ENCODE results near the gene CCDC15.

CCDC15 gene

DNA sequence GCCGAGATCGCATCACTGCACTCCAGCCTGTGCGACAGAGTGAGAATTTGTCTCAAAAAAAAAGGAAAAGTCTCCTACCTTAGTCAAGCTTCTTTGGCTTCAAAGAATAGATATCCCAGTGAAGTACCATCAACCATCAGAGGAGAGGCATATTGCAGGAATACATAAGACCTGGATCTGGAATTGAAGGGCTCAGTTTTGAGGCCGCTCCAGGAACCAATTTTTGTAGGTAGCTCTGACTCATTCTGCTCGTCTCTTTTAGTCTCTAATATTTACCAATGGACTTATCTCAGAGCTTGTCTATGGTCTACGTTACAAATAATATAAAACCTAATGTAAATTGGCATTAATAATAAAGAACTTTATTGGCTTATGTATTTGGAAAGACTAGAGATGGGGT is 8.2 kb upstream of the CCDC15 start:
- no peak overlapping the region for H3K4me3 ChIP-seq (ENCODE audit: severe bottlenecking)
- H3K36me3 ChIP-seq (ENCODE audit: low read depth), result no peaks in the 10 kb centered on the region
- no peaks in the 10 kb centered on the region for H3K27me3 ChIP-seq (ENCODE audit: insufficient read depth, poor library complexity, severe bottlenecking)
- H3K27ac ChIP-seq (ENCODE audit: poor library complexity, severe bottlenecking), result no peak overlapping the region
- TF ChIP-seq, protein P1, sequence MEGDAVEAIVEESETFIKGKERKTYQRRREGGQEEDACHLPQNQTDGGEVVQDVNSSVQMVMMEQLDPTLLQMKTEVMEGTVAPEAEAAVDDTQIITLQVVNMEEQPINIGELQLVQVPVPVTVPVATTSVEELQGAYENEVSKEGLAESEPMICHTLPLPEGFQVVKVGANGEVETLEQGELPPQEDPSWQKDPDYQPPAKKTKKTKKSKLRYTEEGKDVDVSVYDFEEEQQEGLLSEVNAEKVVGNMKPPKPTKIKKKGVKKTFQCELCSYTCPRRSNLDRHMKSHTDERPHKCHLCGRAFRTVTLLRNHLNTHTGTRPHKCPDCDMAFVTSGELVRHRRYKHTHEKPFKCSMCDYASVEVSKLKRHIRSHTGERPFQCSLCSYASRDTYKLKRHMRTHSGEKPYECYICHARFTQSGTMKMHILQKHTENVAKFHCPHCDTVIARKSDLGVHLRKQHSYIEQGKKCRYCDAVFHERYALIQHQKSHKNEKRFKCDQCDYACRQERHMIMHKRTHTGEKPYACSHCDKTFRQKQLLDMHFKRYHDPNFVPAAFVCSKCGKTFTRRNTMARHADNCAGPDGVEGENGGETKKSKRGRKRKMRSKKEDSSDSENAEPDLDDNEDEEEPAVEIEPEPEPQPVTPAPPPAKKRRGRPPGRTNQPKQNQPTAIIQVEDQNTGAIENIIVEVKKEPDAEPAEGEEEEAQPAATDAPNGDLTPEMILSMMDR (IDR thresholded peaks at IDR 0.05; ENCODE audit: poor library complexity, severe bottlenecking), result no peak
- H3K4me1 ChIP-seq (ENCODE audit: insufficient read depth, poor library complexity, severe bottlenecking), result peaks cover 11% of the 10 kb centered on the region
- H3K9me3 ChIP-seq (ENCODE audit: severe bottlenecking), result no peaks in the 10 kb centered on the region
- no peak for ATAC-seq (ENCODE audit: low read depth)
- DNase-seq (ENCODE audit: low spot score), result no peak

DNA sequence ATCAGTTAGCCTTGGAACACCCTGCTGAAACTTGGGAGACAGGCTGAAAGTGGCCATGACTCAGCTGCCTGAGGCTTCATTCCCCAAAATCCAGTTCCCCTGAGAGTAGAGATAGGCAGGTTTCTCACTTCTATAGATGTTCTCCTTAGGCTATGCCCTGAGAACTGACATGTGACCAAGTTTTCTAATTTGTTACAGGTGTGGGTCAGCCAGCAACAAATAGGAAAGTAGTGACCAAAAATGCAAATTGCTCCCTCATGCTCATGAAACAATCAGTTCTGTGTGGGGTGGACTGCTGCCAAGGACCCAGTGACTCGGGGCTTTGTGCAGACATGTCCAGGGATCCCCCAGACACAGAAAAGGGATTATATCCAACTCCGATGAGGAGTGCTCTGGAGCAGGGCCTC is 7.3 kb upstream of the CCDC15 start:
- no peak for DNase-seq (ENCODE audit: low spot score)
- no peaks in the 10 kb centered on the region for H3K27me3 ChIP-seq (ENCODE audit: insufficient read depth, poor library complexity, severe bottlenecking)
- ATAC-seq (ENCODE audit: low read depth), result peak; percentile 76
- H3K9me3 ChIP-seq (ENCODE audit: severe bottlenecking), result no peaks in the 10 kb centered on the region
- H3K4me1 ChIP-seq (ENCODE audit: insufficient read depth, poor library complexity, severe bottlenecking), result peaks cover 11% of the 10 kb centered on the region
- TF ChIP-seq, protein P1 (IDR thresholded peaks at IDR 0.05; ENCODE audit: poor library complexity, severe bottlenecking), result no peak
- H3K36me3 ChIP-seq (ENCODE audit: low read depth), result no peaks in the 10 kb centered on the region
- no peak overlapping the region for H3K4me3 ChIP-seq (ENCODE audit: severe bottlenecking)
- H3K27ac ChIP-seq (ENCODE audit: poor library complexity, severe bottlenecking), result peak overlapping the region; percentile 27

DNA sequence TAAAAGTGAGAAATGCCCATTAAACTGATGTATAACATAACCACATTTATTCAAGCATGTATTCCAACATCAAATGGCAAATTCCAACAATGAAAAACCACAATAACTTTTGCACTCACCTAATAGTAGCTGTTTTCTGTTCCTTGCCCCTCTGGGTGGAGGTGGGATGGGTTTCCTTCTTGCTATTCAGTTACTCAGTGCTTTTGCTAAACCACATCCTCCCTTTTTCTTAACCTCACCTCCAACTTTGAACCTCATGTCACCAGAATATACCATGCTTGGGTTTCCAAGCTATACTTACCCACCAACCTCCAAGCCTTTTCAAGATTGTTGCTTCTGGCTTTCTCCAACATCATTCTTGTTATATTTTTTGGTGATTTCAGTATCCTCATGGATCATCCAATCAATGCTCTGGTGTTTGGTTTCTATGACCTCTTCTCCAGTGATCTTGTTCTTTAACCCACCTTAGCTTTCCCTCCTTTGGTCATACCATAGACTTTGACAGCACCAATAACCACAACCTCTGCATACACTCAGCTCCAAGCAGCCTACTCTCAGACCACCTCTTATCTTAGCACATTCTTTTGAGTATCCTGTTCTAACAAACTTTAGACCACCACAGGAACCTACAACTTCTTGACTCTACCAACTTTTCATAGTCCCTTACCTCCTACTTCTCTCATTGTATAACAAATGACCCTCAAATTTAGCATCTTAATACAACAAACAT is 3.2 kb upstream of the CCDC15 start:
- no peak overlapping the region for H3K4me3 ChIP-seq (ENCODE audit: severe bottlenecking)
- peaks cover 22% of the 10 kb centered on the region for H3K4me1 ChIP-seq (ENCODE audit: insufficient read depth, poor library complexity, severe bottlenecking)
- H3K27me3 ChIP-seq (ENCODE audit: insufficient read depth, poor library complexity, severe bottlenecking), result no peaks in the 10 kb centered on the region
- H3K9me3 ChIP-seq (ENCODE audit: severe bottlenecking), result no peaks in the 10 kb centered on the region
- DNase-seq (ENCODE audit: low spot score), result no peak
- no peak for ATAC-seq (ENCODE audit: low read depth)
- no peak overlapping the region for H3K27ac ChIP-seq (ENCODE audit: poor library complexity, severe bottlenecking)
- TF ChIP-seq, protein P1 (IDR thresholded peaks at IDR 0.05; ENCODE audit: poor library complexity, severe bottlenecking), result no peak
- no peaks in the 10 kb centered on the region for H3K36me3 ChIP-seq (ENCODE audit: low read depth)

DNA sequence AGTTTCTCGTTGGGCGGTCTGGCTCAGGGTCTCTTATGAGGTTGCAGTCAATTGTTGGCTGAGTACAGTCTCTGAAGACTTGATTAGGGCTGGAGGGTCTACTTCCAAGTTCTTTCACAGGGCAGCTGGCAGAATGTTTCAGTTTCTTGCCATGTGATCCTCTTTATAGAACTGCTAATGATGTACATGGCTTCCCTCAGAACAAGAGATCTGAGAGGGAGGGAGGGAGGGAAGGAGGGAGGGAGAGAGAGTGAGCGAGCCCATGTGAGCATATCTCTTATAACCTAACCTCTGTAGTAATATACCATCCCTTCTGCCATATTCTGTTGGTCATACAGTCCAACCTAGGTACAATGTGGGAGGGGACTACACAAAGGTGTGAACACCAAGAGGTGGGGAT is 2.7 kb upstream of the CCDC15 start:
- Histone ChIP-seq H3K27me3 (ENCODE audit: insufficient read depth, poor library complexity, severe bottlenecking) (no peaks in the 10 kb centered on the region), H3K4me3 (ENCODE audit: severe bottlenecking) (no peak overlapping the region), H3K4me1 (ENCODE audit: insufficient read depth, poor library complexity, severe bottlenecking) (peaks cover 21% of the 10 kb centered on the region), H3K27ac (ENCODE audit: poor library complexity, severe bottlenecking) (no peak overlapping the region), H3K36me3 (ENCODE audit: low read depth) (no peaks in the 10 kb centered on the region), H3K9me3 (ENCODE audit: severe bottlenecking) (no peaks in the 10 kb centered on the region)
- TF ChIP-seq, protein P1 (IDR thresholded peaks at IDR 0.05; ENCODE audit: poor library complexity, severe bottlenecking), result no peak
- no peak for ATAC-seq (ENCODE audit: low read depth)
- DNase-seq (ENCODE audit: low spot score), result no peak

DNA sequence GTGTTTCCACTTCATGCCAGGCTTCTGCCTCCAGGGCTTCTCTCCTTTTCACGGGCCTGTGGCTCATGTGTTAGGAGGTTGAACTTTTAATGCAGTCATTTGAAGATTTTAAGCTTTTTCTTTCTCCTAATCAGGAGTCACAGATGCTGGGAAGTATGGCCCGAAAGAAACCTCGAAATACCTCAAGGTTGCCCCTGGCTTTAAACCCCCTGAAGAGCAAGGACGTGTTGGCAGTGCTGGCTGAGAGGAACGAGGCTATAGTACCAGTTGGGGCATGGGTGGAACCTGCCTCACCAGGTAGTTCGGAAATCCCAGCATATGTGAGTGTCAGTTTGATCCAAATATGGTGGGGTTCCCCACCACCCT is 571 bp downstream of the CCDC15 start:
- Histone ChIP-seq H3K4me3 (ENCODE audit: severe bottlenecking) (peak overlapping the region; percentile 49), H3K9me3 (ENCODE audit: severe bottlenecking) (no peaks in the 10 kb centered on the region), H3K27ac (ENCODE audit: poor library complexity, severe bottlenecking) (peak overlapping the region; percentile 33), H3K36me3 (ENCODE audit: low read depth) (no peaks in the 10 kb centered on the region), H3K4me1 (ENCODE audit: insufficient read depth, poor library complexity, severe bottlenecking) (peaks cover 11% of the 10 kb centered on the region), H3K27me3 (ENCODE audit: insufficient read depth, poor library complexity, severe bottlenecking) (no peaks in the 10 kb centered on the region)
- TF ChIP-seq, protein P1 (IDR thresholded peaks at IDR 0.05; ENCODE audit: poor library complexity, severe bottlenecking), result no peak
- no peak for DNase-seq (ENCODE audit: low spot score)
- ATAC-seq (ENCODE audit: low read depth), result no peak
